VCaP (cell line): Measurements from ENCODE around the gene CADM1.

Experiments
- H3K27ac ChIP-seq: fragments of 450-650 bp; 2 replicates; pipeline ENCODE4 v1.5.1; 2017
- TF ChIP-seq, protein P1 (sequence below): fragments of 450-650 bp; conservative IDR thresholded peaks from 2 replicates; pipeline ENCODE4 v1.5.1; 2017; ENCODE audit warnings: mild to moderate bottlenecking, moderate library complexity

Gene CADM1

DNA sequence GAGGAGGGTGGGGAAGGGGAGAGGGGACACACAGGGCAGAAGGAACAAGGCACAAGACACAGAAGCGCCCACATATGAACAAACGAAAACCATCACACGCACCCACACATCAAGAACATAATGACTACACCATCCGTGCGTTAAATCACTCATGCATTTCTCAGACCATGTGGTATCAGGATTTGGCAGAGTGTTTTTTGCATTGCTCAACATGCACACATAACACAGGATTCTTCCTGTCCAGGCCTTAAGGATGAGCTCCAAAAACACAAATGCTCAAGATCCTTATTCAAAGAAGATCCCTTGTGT lies 309.5 kb downstream of the CADM1 start:
- no peak overlapping the region for H3K27ac ChIP-seq
- TF ChIP-seq, protein P1, sequence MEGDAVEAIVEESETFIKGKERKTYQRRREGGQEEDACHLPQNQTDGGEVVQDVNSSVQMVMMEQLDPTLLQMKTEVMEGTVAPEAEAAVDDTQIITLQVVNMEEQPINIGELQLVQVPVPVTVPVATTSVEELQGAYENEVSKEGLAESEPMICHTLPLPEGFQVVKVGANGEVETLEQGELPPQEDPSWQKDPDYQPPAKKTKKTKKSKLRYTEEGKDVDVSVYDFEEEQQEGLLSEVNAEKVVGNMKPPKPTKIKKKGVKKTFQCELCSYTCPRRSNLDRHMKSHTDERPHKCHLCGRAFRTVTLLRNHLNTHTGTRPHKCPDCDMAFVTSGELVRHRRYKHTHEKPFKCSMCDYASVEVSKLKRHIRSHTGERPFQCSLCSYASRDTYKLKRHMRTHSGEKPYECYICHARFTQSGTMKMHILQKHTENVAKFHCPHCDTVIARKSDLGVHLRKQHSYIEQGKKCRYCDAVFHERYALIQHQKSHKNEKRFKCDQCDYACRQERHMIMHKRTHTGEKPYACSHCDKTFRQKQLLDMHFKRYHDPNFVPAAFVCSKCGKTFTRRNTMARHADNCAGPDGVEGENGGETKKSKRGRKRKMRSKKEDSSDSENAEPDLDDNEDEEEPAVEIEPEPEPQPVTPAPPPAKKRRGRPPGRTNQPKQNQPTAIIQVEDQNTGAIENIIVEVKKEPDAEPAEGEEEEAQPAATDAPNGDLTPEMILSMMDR: no peak

DNA sequence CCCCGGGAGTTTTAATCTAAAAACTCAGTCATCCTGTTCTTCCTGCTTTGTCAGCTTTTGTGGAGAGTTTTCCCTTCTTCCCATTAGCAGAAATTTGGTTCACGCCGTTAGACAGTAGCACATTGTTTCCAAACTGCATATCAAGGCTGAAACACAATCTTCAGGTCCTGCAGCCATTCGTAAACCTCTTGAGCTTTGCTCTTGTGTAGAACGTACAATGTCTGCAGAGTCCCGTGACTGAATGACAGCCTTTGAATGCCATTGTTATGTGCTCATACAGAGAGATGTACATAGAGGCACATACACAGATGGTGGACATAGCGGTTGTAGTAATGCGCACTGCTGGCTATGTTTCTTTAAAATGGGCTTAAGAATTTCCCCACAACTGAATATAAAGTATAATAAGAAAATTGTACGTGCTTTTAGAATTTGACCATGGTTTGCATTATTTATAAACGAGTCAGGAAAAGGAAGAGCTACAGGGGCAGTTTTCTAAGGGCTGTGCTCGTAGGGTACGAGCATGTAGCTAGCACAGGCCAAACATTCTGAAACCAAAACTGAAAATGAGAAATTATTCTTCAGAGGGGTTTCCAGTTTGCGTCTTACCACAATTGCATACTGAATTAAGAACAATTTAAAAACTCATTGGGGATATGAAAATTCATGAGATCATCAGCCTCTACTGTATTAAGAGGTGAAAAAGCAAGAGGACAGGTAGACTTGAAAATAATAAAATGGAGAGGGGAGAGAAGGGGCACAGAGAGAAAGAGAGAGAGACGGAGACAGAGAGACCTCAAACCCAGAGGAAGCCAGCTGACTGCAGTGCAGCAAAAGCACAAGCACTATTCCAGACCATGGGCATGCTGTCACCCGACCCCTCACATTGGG lies 310.1 kb downstream of the CADM1 start:
- TF ChIP-seq, protein P1: no peak
- no peak overlapping the region for H3K27ac ChIP-seq

DNA sequence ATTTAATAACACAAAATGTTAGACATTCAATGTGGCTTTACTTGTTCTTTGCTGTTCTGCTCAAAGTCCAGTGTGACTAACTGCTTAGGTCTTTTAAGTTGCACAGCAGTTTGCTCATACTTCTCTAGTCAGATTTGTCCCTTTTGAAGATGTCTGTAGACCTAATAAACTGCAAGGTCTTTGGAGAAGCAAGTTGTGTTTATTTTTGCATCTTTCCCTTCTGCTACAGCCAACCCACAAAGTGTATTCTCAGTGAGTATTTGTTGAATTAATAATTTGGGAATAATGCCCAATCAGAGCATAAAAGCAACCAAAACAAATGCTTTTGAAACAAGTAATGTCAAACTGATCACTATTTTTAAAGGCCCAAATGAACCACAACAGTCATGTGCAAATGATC lies 312.5 kb downstream of the CADM1 start:
- TF ChIP-seq, protein P1: no peak
- no peak overlapping the region for H3K27ac ChIP-seq

DNA sequence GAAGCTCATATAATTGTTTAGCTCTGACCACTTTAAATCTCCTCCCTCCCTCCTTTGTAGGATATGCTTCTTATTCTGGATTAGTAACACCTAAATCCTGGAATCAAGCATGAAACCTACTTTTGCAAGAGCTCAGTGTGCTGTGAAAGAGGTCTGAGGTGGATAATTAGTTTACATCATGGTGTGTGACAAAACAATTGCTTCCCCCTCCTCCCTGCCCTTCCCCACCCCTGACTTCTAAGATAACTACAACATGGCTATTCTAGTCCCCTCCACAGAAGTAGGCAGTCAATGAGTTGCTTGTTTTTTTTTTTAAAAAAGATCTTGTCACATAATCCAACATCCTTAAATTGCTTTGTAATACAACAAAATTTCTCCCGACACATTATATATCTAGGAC lies 314.0 kb downstream of the CADM1 start:
- TF ChIP-seq, protein P1: no peak

DNA sequence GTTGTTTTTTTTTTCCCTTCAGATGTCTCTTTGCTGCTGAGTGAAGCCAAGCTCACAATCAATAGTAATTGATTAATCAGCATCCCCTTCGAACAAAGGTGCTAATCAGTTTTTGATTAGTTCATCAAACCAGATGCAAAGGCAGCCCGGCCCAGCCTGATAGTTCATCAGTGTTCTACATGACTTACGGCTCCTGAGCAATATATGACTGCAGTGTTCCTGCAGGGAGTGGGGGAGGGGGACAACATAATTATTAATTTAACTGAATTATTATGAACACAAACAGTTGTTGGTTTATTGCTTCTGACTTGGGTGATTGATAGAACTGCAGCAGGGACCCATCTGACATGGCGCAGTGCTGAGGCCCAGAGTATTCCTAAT lies 315.3 kb downstream of the CADM1 start:
- no peak overlapping the region for H3K27ac ChIP-seq
- TF ChIP-seq, protein P1: no peak

More for the DNA sequence above, 314.0 kb downstream of the CADM1 start:
- no peak overlapping the region for H3K27ac ChIP-seq

DNA sequence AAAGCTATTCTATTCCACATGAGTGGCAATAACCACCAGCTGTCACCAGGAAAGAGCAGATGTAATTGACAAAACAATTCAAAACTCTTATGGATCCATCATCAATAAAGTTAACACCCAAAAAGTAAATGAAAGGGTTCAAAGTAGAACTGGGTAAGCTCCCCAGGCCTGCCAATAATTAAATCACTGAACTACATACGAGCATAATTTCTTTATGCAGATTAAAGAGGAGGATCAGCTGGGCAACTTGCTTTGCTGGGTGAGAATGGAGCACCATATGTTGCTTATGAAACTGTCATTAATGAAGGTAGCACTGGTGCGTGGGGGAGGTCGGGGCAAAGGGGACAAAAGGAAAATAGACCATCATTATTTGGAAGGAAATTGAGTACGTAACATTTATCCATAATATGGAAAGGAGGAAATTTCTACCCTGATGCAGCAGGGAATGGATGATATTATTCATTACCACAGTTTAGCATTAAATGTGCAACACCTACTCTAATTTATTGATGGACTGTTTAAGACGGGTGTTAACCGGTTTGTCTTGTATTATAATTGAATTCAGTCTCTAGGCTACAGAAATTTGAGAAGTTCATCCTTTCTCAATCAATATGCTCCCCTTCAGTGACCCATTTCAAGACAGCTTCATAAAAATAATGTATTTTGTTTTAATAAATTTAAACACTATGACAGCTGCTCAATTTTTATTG lies 315.9 kb downstream of the CADM1 start:
- TF ChIP-seq, protein P1: no peak
- H3K27ac ChIP-seq: no peak overlapping the region

DNA sequence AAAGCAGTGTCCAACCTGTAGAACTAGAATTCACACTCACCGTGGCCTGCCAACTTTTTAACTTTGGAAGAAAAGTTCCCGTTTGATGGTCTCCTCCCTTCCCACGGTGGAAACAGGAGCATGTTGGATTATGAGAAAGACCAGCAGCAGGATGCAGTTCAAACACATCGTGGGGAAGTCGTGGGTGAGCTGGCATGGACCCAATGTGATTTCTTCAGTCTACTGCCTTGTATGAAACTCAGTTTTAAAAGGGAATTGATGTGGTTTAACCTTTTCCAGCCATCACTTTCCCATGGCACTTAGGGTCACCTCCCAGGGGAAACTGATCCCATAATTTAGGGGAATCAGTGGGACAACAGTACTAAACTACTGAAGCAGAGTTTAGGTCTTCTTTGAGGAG lies 318.3 kb downstream of the CADM1 start:
- TF ChIP-seq, protein P1: no peak
- no peak overlapping the region for H3K27ac ChIP-seq
